Common myeloid progenitor, CD34-positive (primary cell): Measurements from ENCODE around the gene MMP15.
A peak's percentile ranks its signal among the peaks of the same experiment; 100 is the strongest.

Experiments
- CTCF ChIA-PET: fragments of 350-600 bp; sonication (Branson Sonifier 250); formaldehyde crosslinking; loops from one replicate; lab custom pipeline; 2021; ENCODE audit warnings: antibody characterized with exemption; lab: Charles Lee
- POLR2A ChIA-PET: fragments of 350-600 bp; sonication (Branson Sonifier 250); formaldehyde crosslinking; loops from one replicate; lab custom pipeline; 2021; ENCODE audit warnings: antibody characterized with exemption; lab: Charles Lee
- DNase-seq, 3 donors: peaks; one replicate each; pipeline versions ENCODE4 v3.0.0 to v3.0.0-alpha.2; 2013
- H3K27ac ChIP-seq, 2 experiments: 1 replicate in 1 of 2; 2 replicates in 1 of 2; pipeline ENCODE4 v1.7.0; 2013; ENCODE audit warnings: inconsistent platforms in 2 of 2, low read length in 2 of 2, mild to moderate bottlenecking in 2 of 2, low read depth in 1 of 2, moderate library complexity in 1 of 2; ENCODE audit not compliant: severe bottlenecking in 2 of 2, insufficient read depth in 1 of 2, poor library complexity in 1 of 2
- H3K27me3 ChIP-seq, 5 experiments: replicated peaks in 2 of 5; 1 replicate in 3 of 5; 2 replicates in 2 of 5; pipeline versions ENCODE4 v1.6.1 to v1.7.0; 2013; ENCODE audit warnings: low read length in 4 of 5, mild to moderate bottlenecking in 2 of 5, moderate library complexity in 2 of 5, inconsistent platforms in 1 of 5; ENCODE audit not compliant: insufficient read depth in 5 of 5, control insufficient read depth in 4 of 5
- H3K36me3 ChIP-seq, 4 experiments: 1 replicate in 2 of 4; 2 replicates in 2 of 4; pipeline versions ENCODE4 v1.6.1 to v1.7.0; 2013; ENCODE audit warnings: low read length in 3 of 4, control low read depth in 1 of 4, mild to moderate bottlenecking in 1 of 4; ENCODE audit not compliant: control insufficient read depth in 4 of 4, insufficient read depth in 4 of 4
- H3K4me1 ChIP-seq, 4 experiments: 1 replicate in 3 of 4; 2 replicates in 1 of 4; pipeline versions ENCODE4 v1.6.1 to v1.7.1; 2013; ENCODE audit warnings: low read length in 3 of 4, mild to moderate bottlenecking in 3 of 4, control low read depth in 1 of 4, inconsistent platforms in 1 of 4, moderate library complexity in 1 of 4; ENCODE audit not compliant: control insufficient read depth in 4 of 4, insufficient read depth in 4 of 4; ENCODE audit errors: control extremely low read depth in 1 of 4
- H3K4me3 ChIP-seq, 7 experiments: 1 replicate in 4 of 7; 2 replicates in 3 of 7; pipeline versions ENCODE4 v1.5.1 to v1.7.0; 2013; ENCODE audit warnings: mild to moderate bottlenecking in 7 of 7, low read length in 6 of 7, moderate library complexity in 6 of 7, inconsistent platforms in 2 of 7, low read depth in 2 of 7, control low read depth in 1 of 7; ENCODE audit not compliant: insufficient read depth in 4 of 7, control insufficient read depth in 1 of 7; ENCODE audit errors: extremely low read depth in 1 of 7
- H3K9me3 ChIP-seq, 5 experiments: 1 replicate in 4 of 5; 2 replicates in 1 of 5; pipeline versions ENCODE4 v1.6.1 to v1.7.1; 2013; ENCODE audit warnings: low read length in 4 of 5, mild to moderate bottlenecking in 2 of 5, inconsistent platforms in 1 of 5, low read depth in 1 of 5, moderate library complexity in 1 of 5; ENCODE audit not compliant: control insufficient read depth in 4 of 5, insufficient read depth in 2 of 5; ENCODE audit errors: control extremely low read depth in 1 of 5
- WGBS: methylation state at CpG from one replicate; pipeline ENCODE4 v1.1.5; 2013; ENCODE audit not compliant: insufficient coverage; 5-methylcytosine and 5-hydroxymethylcytosine counted together

The MMP15 gene

GRCh38 chr16:58027916-58028455, 2.4 kb downstream of the MMP15 start:
- DNase-seq: no peak
- Histone ChIP-seq H3K27me3 (peaks cover 0 to 41% (median 12%) of the 10 kb centered on the region in 5 experiments), H3K4me1 (peaks cover 0 to 37% (median 34%) of the 10 kb centered on the region in 4 experiments), H3K36me3 (no peaks in the 10 kb centered on the region), H3K4me3 (no peak overlapping the region), H3K27ac (no peak overlapping the region), H3K9me3 (no peaks in the 10 kb centered on the region)
- 98% methylated on average over 6 of the region's 8 CpGs for WGBS
- POLR2A ChIA-PET: no interaction called here
- CTCF ChIA-PET: interaction anchor here (0.5 to 4.1 kb wide), 7 partner anchors 12 to 102 kb away, joined by 3 to 22 read pairs (median 3); partner anchors contain the start of gene CFAP20

- ChIA-PET POLR2A (interaction anchor here (0.7 kb wide), 1 partner anchor 349 kb away, joined by 3 read pairs; no protein-coding TSS in a partner anchor), CTCF (interaction anchor here (0.5 to 4.1 kb wide), 5 partner anchors 13 to 93 kb away, joined by 3 to 22 read pairs (median 3); no protein-coding TSS in a partner anchor)
- 73% methylated on average over 5 of the region's 6 CpGs for WGBS
- H3K4me3 ChIP-seq: no peak overlapping the region
- no peak overlapping the region for H3K27ac ChIP-seq
- H3K27me3 ChIP-seq: peaks cover 0 to 41% (median 12%) of the 10 kb centered on the region in 5 experiments
- H3K9me3 ChIP-seq: no peaks in the 10 kb centered on the region
- no peaks in the 10 kb centered on the region for H3K36me3 ChIP-seq
- peak in 1 of 3 donors; percentile 32 for DNase-seq
- peaks cover 0 to 35% (median 33%) of the 10 kb centered on the region in 4 experiments for H3K4me1 ChIP-seq
Measured at GRCh38 chr16:58028541-58029070, 3.1 kb downstream of the MMP15 start.

- H3K27me3 ChIP-seq: peaks cover 0 to 37% (median 12%) of the 10 kb centered on the region in 5 experiments
- no peak overlapping the region for H3K4me3 ChIP-seq
- no peak overlapping the region for H3K27ac ChIP-seq
- POLR2A ChIA-PET: no interaction called here
- no peak for DNase-seq
- H3K4me1 ChIP-seq: peaks cover 0 to 34% (median 33%) of the 10 kb centered on the region in 4 experiments
- no peaks in the 10 kb centered on the region for H3K9me3 ChIP-seq
- WGBS: 90% methylated on average over 1 of the region's 2 CpGs
- CTCF ChIA-PET: interaction anchor here (0.9 to 4.1 kb wide), 3 partner anchors 14 to 92 kb away, joined by 3 to 22 read pairs (median 3); no protein-coding TSS in a partner anchor
- no peaks in the 10 kb centered on the region for H3K36me3 ChIP-seq
Measured at GRCh38 chr16:58029410-58029809, 3.9 kb downstream of the MMP15 start.

GRCh38 chr16:58030136-58030840, 4.7 kb downstream of the MMP15 start:
- WGBS: 98% methylated on average over 9 of the region's 11 CpGs
- POLR2A ChIA-PET: no interaction called here
- DNase-seq: no peak
- Histone ChIP-seq H3K36me3 (no peaks in the 10 kb centered on the region), H3K9me3 (no peaks in the 10 kb centered on the region), H3K27me3 (peaks cover 0 to 29% (median 8%) of the 10 kb centered on the region in 5 experiments), H3K4me3 (no peak overlapping the region), H3K4me1 (peaks cover 0 to 26% (median 25%) of the 10 kb centered on the region in 4 experiments), H3K27ac (no peak overlapping the region)
- CTCF ChIA-PET: interaction anchor here (0.9 to 1.3 kb wide), 2 partner anchors 14 to 92 kb away, joined by 3 to 5 read pairs; no protein-coding TSS in a partner anchor

- POLR2A ChIA-PET: no interaction called here
Measured at GRCh38 chr16:58031016-58031800, 5.7 kb downstream of the MMP15 start.

GRCh38 chr16:58032710-58033293, 7.2 kb downstream of the MMP15 start:
- Histone ChIP-seq H3K27ac (no peak overlapping the region), H3K9me3 (no peaks in the 10 kb centered on the region), H3K36me3 (no peaks in the 10 kb centered on the region), H3K27me3 (peaks cover 0 to 7% (median 0%) of the 10 kb centered on the region in 5 experiments), H3K4me1 (peaks cover 0 to 7% (median 5%) of the 10 kb centered on the region in 4 experiments), H3K4me3 (no peak overlapping the region)
- DNase-seq: no peak
- ChIA-PET CTCF (interaction anchor here (1.1 to 4.3 kb wide), 6 partner anchors 10 to 94 kb away, joined by 4 to 21 read pairs (median 6); no protein-coding TSS in a partner anchor), POLR2A (no interaction called here)
- WGBS: 100% methylated on average over 6 of the region's 15 CpGs

More at GRCh38 chr16:58031016-58031800, 5.7 kb downstream of the MMP15 start:
- Histone ChIP-seq H3K36me3 (no peaks in the 10 kb centered on the region), H3K4me1 (peaks cover 0 to 20% (median 16%) of the 10 kb centered on the region in 4 experiments), H3K4me3 (no peak overlapping the region), H3K27me3 (peaks cover 0 to 23% (median 8%) of the 10 kb centered on the region in 5 experiments), H3K9me3 (no peaks in the 10 kb centered on the region), H3K27ac (no peak overlapping the region)
- no peak for DNase-seq
- 81% methylated on average over 9 of the region's 14 CpGs for WGBS
- CTCF ChIA-PET: interaction anchor here (1.3 to 2.0 kb wide), 5 partner anchors 21 to 96 kb away, joined by 4 to 8 read pairs (median 5); no protein-coding TSS in a partner anchor
